GM19025 (cell line): ENCODE results near the gene ARHGAP20.

Experiments used
- ATAC-seq: cut with Tn5 transposase; IDR thresholded peaks from one replicate; pipeline ENCODE4 v1.9.1; 2021; ENCODE audit warnings: mild to moderate bottlenecking, low read depth, moderate library complexity; ENCODE audit not compliant: unreplicated experiment

The ARHGAP20 gene

DNA sequence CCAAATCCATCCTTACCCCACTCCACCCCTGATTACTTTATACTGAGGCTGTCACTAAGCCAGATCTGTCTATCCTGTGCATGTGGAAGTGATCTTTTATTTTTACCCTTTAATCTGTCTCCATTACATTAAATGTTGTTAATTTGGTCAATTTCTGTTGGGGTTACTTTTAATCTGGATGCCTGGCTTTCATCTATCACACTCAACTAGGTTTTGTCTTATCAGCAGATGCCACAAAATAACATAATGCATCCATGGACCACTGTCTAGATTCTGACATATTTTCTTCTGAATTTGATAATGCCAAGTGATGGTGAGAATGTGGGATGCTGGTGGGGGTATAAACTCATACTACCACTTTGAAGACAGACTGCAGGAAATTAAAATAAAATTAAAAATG is 174.1 kb downstream of the ARHGAP20 start:
- no peak for ATAC-seq

GRCh38 chr11:110530900-110531741 is 181.1 kb downstream of the ARHGAP20 start:
- ATAC-seq = no peak

DNA sequence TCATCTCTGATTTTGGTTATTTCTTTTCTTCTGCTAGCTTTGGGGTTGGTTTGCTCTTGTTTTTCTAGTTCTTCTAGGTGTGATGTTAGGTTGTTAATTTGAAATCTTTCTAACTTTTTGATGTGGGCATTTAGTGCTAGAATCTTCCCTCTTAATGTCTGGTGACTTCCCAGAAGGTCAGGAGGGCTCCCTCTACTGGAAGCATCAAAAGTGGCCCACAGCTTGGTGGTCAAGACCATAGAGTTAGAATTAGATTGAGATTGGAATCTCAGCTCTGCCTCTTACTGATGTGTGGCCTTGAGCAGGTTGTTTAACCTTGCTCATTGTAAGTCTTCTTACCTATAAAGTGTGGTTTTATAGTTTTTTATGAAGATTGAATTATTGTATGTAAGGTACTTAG is 183.2 kb downstream of the ARHGAP20 start:
- ATAC-seq = no peak

DNA sequence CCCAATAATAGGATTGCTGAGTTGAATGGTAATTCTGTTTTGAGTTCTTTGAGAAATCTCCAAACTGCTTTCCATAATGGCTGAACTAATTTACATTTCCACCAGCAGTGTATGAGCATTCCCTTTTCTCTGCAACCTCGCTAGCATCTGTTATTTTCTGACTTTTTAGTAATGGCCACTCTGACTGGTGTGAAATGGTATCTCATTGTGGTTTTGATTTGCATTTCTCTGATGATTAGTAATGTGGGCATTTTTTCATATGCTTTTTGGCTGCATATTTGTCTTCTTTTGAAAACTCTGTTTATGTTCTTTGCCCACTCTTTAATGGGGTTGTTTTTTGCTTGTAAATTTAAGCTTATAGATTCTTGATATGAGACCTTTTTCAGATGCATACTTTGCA is 185.1 kb downstream of the ARHGAP20 start:
- ATAC-seq = no peak
